ENCODE data around the gene C19orf81. TPM values are rescaled to one million over a fixed set of nuclear protein-coding genes. Genes with fewer than 3 reads are reported as not detected.
A peak's percentile ranks its signal among the peaks of the same experiment; 100 is the strongest.

Gene C19orf81
- total and polyA plus RNA-seq, 2 of the 4 experiments (the other 2 are of a cell fraction): 0.31 TPM; not detected in 1

DNA sequence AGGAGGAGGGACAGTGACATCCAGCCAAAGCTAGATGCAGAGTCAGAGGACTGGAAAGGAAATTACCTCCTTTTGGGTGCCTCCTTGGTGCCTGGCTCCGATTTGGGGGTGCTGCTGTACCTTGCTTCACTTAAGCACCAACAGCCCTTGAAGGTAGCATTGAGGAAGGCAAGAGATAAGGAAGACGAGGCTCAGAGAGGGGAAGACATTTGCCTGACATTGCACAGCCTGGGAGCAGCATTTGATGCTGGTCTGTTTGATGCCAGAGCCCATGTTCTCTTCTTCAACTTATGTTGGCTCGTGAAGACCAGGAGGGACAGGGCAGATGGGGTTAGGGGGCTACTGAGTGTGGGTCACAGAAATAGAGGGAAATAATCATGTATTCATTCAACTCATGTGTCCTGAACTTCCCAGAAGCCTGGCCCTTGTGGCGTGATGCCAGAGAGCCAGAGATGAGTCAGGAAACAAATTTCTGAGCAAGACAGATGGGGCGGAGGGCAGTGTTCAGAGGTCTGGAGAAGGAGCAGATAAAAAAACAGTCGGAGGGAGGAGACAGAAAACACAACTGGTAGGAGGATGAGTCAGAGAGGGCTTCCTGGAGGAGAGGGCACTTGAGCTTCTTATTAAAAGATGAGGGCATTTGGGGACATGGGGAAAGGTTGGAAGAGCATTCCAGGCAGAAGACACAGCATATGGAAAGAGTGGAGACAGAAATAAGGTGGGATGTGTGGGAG is 3.0 kb upstream of the C19orf81 start:
- no peaks in the 10 kb centered on the region; the same call in 1 of the 2 replicates for H3K27me3 ChIP-seq (ENCODE audit: control insufficient read depth, insufficient read depth, low read length)
- DNase-seq (peak; percentile 54), ATAC-seq (ENCODE audit: low read depth) (no peak)
- no peak overlapping the region for H3K56ac ChIP-seq (ENCODE audit: extremely low read depth, insufficient read depth, low read length)
- no peaks in the 10 kb centered on the region for H3K4me1 ChIP-seq (ENCODE audit: control insufficient read depth, insufficient read depth, low read length)
- intact Hi-C loops (cut with micrococcal nuclease) (no loop called here), dilution Hi-C loops (cut with HindIII; ENCODE audit: low sequenced_read_pairs, unreplicated experiment) (no loop called here), in situ Hi-C loops (cut with MboI; ENCODE audit: low sequenced_read_pairs) (no loop called here)
- WGBS, 2 experiments (ENCODE audit: extremely low coverage in 2 of 2, insufficient read length in 1 of 2): 10% methylated on average over 3 of the region's 6 CpGs; no CpG with 5 or more reads in 1 of the 2 experiments
- no peak overlapping the region for H4K91ac ChIP-seq (ENCODE audit: insufficient read depth, low read depth, low read length)
- H3K23ac ChIP-seq (ENCODE audit: low read depth, low read length): no peak overlapping the region
- CTCF ChIA-PET: no interaction called here
- no peak overlapping the region for H4K5ac ChIP-seq (ENCODE audit: low read depth, low read length)
- no peaks in the 10 kb centered on the region for H3K36me3 ChIP-seq (ENCODE audit: control insufficient read depth, insufficient read depth, low read length)
- no peak overlapping the region for H3K4me3 ChIP-seq (ENCODE audit: insufficient read depth, low read depth, low read length)
- H2AK9ac ChIP-seq (replicated peaks; ENCODE audit: low read depth, low read length, poor library complexity): no peak overlapping the region
- H3K9me3 ChIP-seq (ENCODE audit: control insufficient read depth, insufficient read depth, low read length): no peaks in the 10 kb centered on the region
- H2BK120ac ChIP-seq (ENCODE audit: low read depth, low read length): no peak overlapping the region
- no peak overlapping the region for H2BK15ac ChIP-seq (ENCODE audit: low read depth, low read length)
- BruUV-seq (replicated peaks): no TSS peak
- H2BK5ac ChIP-seq (ENCODE audit: low read depth, low read length, poor library complexity, severe bottlenecking): no peak overlapping the region
- H3K4ac ChIP-seq (ENCODE audit: low read depth, low read length): no peak overlapping the region
- H4K20me1 ChIP-seq (ENCODE audit: insufficient read depth, low read length): no peaks in the 10 kb centered on the region
- POLR2A ChIA-PET (ENCODE audit: unreplicated experiment): no interaction called here
- H3K9ac ChIP-seq (ENCODE audit: low read depth, low read length): no peak overlapping the region
- H2AFZ ChIP-seq (replicated peaks; ENCODE audit: low read length, poor library complexity): no peak overlapping the region
- no peaks in the 10 kb centered on the region for H3K9me1 ChIP-seq (ENCODE audit: insufficient read depth, low read length)
- no peaks in the 10 kb centered on the region for H3K79me1 ChIP-seq (ENCODE audit: low read depth in 1 of 2, low read length in 2 of 2)
- H3K27ac ChIP-seq (ENCODE audit: insufficient read depth, low read length): no peak overlapping the region
- no peak overlapping the region for H3K18ac ChIP-seq (ENCODE audit: low read depth, low read length)
- H2BK20ac ChIP-seq (ENCODE audit: low read depth, low read length): no peak overlapping the region
- H3K14ac ChIP-seq (replicated peaks; ENCODE audit: low read depth, low read length): no peak overlapping the region
- H2AK5ac ChIP-seq (ENCODE audit: low read depth, low read length): no peak overlapping the region
- TF ChIP-seq BHLHE40 (IDR thresholded peaks at IDR 0.05; ENCODE audit: low read depth, low read length) (no peak), MAFK (IDR thresholded peaks at IDR 0.05; ENCODE audit: low read depth, low read length) (no peak), RFX5 (IDR thresholded peaks at IDR 0.05; ENCODE audit: low read depth, low read length) (no peak), RCOR1 (IDR thresholded peaks at IDR 0.05; ENCODE audit: insufficient replicate concordance, low read length) (no peak), MAZ (IDR thresholded peaks at IDR 0.05; ENCODE audit: borderline replicate concordance, low read depth, low read length) (no peak), CHD1 (IDR thresholded peaks at IDR 0.05; ENCODE audit: low read depth, low read length) (no peak), SMC3 (IDR thresholded peaks at IDR 0.05; ENCODE audit: low read depth, low read length) (no peak), MXI1 (IDR thresholded peaks at IDR 0.05; ENCODE audit: borderline replicate concordance, low read depth, low read length) (no peak), POLR2A (IDR thresholded peaks at IDR 0.05; ENCODE audit: low read depth, low read length) (no peak), CEBPB (IDR thresholded peaks at IDR 0.05; ENCODE audit: low read depth, low read length) (no peak), NFE2L2 (IDR thresholded peaks at IDR 0.05; ENCODE audit: low read depth, low read length) (no peak), RAD21 (IDR thresholded peaks at IDR 0.05; ENCODE audit: low read length) (no peak), FOS (IDR thresholded peaks at IDR 0.05; ENCODE audit: low read depth, low read length) (no peak)
- TF ChIP-seq, protein P1, sequence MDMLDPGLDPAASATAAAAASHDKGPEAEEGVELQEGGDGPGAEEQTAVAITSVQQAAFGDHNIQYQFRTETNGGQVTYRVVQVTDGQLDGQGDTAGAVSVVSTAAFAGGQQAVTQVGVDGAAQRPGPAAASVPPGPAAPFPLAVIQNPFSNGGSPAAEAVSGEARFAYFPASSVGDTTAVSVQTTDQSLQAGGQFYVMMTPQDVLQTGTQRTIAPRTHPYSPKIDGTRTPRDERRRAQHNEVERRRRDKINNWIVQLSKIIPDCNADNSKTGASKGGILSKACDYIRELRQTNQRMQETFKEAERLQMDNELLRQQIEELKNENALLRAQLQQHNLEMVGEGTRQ (IDR thresholded peaks at IDR 0.05; ENCODE audit: low read depth, low read length): no peak
- TF ChIP-seq, protein P2, sequence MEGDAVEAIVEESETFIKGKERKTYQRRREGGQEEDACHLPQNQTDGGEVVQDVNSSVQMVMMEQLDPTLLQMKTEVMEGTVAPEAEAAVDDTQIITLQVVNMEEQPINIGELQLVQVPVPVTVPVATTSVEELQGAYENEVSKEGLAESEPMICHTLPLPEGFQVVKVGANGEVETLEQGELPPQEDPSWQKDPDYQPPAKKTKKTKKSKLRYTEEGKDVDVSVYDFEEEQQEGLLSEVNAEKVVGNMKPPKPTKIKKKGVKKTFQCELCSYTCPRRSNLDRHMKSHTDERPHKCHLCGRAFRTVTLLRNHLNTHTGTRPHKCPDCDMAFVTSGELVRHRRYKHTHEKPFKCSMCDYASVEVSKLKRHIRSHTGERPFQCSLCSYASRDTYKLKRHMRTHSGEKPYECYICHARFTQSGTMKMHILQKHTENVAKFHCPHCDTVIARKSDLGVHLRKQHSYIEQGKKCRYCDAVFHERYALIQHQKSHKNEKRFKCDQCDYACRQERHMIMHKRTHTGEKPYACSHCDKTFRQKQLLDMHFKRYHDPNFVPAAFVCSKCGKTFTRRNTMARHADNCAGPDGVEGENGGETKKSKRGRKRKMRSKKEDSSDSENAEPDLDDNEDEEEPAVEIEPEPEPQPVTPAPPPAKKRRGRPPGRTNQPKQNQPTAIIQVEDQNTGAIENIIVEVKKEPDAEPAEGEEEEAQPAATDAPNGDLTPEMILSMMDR (conservative IDR thresholded peaks at IDR 0.05; ENCODE audit: low read depth, low read length): no peak
- TF ChIP-seq, protein P3, sequence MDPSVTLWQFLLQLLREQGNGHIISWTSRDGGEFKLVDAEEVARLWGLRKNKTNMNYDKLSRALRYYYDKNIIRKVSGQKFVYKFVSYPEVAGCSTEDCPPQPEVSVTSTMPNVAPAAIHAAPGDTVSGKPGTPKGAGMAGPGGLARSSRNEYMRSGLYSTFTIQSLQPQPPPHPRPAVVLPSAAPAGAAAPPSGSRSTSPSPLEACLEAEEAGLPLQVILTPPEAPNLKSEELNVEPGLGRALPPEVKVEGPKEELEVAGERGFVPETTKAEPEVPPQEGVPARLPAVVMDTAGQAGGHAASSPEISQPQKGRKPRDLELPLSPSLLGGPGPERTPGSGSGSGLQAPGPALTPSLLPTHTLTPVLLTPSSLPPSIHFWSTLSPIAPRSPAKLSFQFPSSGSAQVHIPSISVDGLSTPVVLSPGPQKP (IDR thresholded peaks at IDR 0.05; ENCODE audit: borderline replicate concordance, low read depth, low read length): no peak
- H3K4me2 ChIP-seq (ENCODE audit: low read depth, low read length): no peak overlapping the region
- no peak overlapping the region for H4K8ac ChIP-seq (ENCODE audit: low read depth in 2 of 2, low read length in 2 of 2)
